Measurements from ENCODE around the gene HCFC2. TPM values are rescaled to one million over a fixed set of nuclear protein-coding genes. Genes with fewer than 3 reads are reported as not detected.
"Not testable (repeated sequence)": the region's sequence is repeated elsewhere in the genome, so short reads cannot be mapped to it uniquely, and the experiment has no call there.

The HCFC2 gene
- polyA plus RNA-seq, 1 of the 3 experiments (the other 2 are of a cell fraction): 5.2 TPM

DNA sequence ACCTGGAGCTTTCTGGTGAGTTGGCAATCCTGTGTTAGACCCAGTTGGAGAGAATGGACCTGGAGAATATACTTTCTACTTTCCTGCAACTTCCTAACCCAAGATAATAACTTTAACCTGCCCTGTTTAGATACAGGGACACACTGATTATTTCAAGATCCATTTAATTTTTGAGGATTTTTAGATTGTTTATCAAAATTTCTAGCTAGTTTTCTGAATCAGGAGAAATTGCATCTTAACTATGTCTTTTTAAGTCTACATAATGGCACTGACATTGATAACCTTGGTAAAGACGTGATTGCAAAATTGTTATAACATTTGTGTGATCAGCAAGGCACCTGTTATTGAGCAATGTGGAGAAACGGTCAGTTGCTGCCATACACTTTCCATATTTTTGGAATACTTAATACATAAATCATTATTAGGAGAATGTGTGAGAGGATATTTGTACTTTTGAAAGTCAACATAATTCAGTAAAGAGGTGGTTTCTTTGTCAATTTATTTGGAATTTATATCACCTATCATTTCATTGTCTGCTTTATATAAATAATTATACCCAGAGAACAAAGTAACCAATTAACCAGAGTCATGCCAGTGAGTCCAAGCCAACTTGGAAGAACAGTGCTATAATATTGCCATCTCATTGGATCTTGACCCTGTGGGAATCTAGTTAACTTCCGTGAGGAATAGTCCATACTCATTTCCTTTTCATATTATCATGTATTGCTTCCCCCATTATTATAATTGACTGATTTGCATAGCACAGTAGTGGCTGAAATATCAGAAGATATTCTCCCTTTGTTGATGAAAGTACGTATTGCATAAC is 45.3 kb downstream of the HCFC2 start:
- Histone ChIP-seq H3K36me3 (replicated peaks in 1 of 2; ENCODE audit: control insufficient read depth in 1 of 2, insufficient read depth in 2 of 2, low read length in 1 of 2) (peaks cover 6 to 9% of the 10 kb centered on the region in 2 experiments), H3K4me2 (no peak overlapping the region), H3K4me3 (ENCODE audit: low read depth in 2 of 2, low read length in 1 of 2) (no peak overlapping the region; a peak in 1 of 4 replicates), H4K20me1 (ENCODE audit: insufficient read depth) (no peaks in the 10 kb centered on the region), H3K27me3 (ENCODE audit: insufficient read depth) (no peaks in the 10 kb centered on the region), H3K4me1 (ENCODE audit: control insufficient read depth in 1 of 2, insufficient read depth in 2 of 2, low read depth in 1 of 2, low read length in 1 of 2) (no peaks in the 10 kb centered on the region; a peak in 2 of 4 replicates), H3F3A (replicated peaks; ENCODE audit: insufficient read depth) (no peaks in the 10 kb centered on the region), H3K9me3 (no peaks in the 10 kb centered on the region), H3K27ac (ENCODE audit: low read depth in 2 of 2, low read length in 1 of 2) (no peak overlapping the region), H3K79me2 (ENCODE audit: insufficient read depth) (no peaks in the 10 kb centered on the region), H3K9ac (no peak overlapping the region), H3K9me2 (no peaks in the 10 kb centered on the region), H2AFZ (ENCODE audit: low read depth) (no peak overlapping the region)
- WGBS (ENCODE audit: low lambda C conversion rate): 65% methylated on average over 4 of the region's 4 CpGs
- POLR2A ChIA-PET: interaction anchor here (0.9 to 3.3 kb wide), 3 partner anchors 144 to 180 kb away, joined by 3 to 21 read pairs (median 4); partner anchors contain the start of gene TDG
- no peak for DNase-seq
- TF ChIP-seq GATA2 (CRISPR knock-in tag; IDR thresholded peaks at IDR 0.05) (no peak), CTCF (IDR thresholded peaks at IDR 0.05) (no peak), FOSL2 (IDR thresholded peaks at IDR 0.05; ENCODE audit: borderline replicate concordance, low read depth) (no peak), YY1 (IDR thresholded peaks at IDR 0.05; ENCODE audit: low read depth) (no peak), USF1 (IDR thresholded peaks at IDR 0.05; ENCODE audit: borderline replicate concordance, low read depth) (no peak), MEF2A (IDR thresholded peaks at IDR 0.05; ENCODE audit: borderline replicate concordance, low read depth) (no peak), GABPA (IDR thresholded peaks at IDR 0.05; ENCODE audit: low read depth) (no peak), FOXM1 (IDR thresholded peaks at IDR 0.05; ENCODE audit: low read depth) (no peak), TCF12 (IDR thresholded peaks at IDR 0.05) (no peak), TAF1 (IDR thresholded peaks at IDR 0.05; ENCODE audit: borderline replicate concordance, low read depth, low read length) (no peak), NFIC (IDR thresholded peaks at IDR 0.05; ENCODE audit: borderline replicate concordance) (no peak), TEAD4 (IDR thresholded peaks at IDR 0.05; ENCODE audit: borderline replicate concordance, insufficient read depth) (no peak)
- TF ChIP-seq, protein P1, sequence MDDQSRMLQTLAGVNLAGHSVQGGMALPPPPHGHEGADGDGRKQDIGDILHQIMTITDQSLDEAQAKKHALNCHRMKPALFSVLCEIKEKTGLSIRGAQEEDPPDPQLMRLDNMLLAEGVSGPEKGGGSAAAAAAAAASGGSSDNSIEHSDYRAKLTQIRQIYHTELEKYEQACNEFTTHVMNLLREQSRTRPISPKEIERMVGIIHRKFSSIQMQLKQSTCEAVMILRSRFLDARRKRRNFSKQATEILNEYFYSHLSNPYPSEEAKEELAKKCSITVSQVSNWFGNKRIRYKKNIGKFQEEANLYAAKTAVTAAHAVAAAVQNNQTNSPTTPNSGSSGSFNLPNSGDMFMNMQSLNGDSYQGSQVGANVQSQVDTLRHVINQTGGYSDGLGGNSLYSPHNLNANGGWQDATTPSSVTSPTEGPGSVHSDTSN (IDR thresholded peaks at IDR 0.05): no peak
- CTCF ChIA-PET: interaction anchor here (0.6 to 3.7 kb wide), 55 partner anchors 9 to 484 kb away, joined by 3 to 28 read pairs (median 5); partner anchors contain the start of genes GLT8D2, HCFC2, HSP90B1 and NFYB

DNA sequence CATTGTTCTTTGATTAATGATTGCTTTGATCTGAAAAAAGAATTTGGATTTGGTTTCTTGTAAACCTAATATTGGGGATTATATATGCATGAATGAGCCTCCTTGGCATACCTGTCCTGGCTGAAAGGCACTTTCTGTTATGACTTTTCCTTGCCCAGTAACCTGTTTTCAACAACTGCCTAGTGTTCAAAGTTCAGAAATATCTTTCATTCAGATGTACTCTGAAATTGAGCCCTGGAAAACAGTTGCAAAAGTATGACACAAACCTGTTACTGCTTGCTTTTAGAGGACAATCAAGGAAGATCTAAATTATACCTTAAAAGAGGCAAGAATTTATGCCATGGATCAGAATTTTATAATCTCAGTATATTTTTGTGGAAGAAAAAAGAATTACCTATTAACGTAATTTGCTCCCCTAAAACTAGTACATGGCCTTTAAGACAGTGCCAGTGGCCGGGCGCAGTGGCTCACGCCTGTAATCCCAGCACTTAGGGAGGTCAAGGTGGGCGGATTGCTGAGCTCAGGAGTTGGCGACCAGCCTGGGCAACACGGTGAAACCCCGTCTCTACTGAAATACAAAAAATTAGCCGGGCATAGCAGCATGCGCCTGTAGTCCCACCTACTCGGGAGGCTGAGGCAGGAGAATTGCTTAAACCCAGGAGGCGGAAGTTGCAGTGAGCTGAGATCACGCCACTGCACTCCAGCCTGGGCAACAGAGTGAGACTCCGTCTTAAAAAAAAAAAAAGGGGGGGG is 50.7 kb downstream of the HCFC2 start:
- H2AFZ ChIP-seq (ENCODE audit: low read depth); DNase-seq; H3K9me3 ChIP-seq; H3K79me2 ChIP-seq (ENCODE audit: insufficient read depth); H4K20me1 ChIP-seq (ENCODE audit: insufficient read depth); H3K4me3 ChIP-seq (ENCODE audit: low read depth in 2 of 2, low read length in 1 of 2); H3K9ac ChIP-seq; POLR2A ChIA-PET; H3K4me2 ChIP-seq; CTCF ChIA-PET; H3F3A ChIP-seq (replicated peaks; ENCODE audit: insufficient read depth); H3K4me1 ChIP-seq (ENCODE audit: control insufficient read depth in 1 of 2, insufficient read depth in 2 of 2, low read depth in 1 of 2, low read length in 1 of 2); H3K9me2 ChIP-seq; H3K27me3 ChIP-seq (ENCODE audit: insufficient read depth); H3K27ac ChIP-seq (ENCODE audit: low read depth in 2 of 2, low read length in 1 of 2): not testable (repeated sequence)
- 95% methylated on average over 14 of the region's 14 CpGs for WGBS (ENCODE audit: low lambda C conversion rate)
- peaks cover 37 to 40% of the 10 kb centered on the region in 2 experiments for H3K36me3 ChIP-seq (replicated peaks in 1 of 2; ENCODE audit: control insufficient read depth in 1 of 2, insufficient read depth in 2 of 2, low read length in 1 of 2)
